NB4 (cell line): ENCODE results near the gene FXYD4.

Experiments
- CTCF ChIP-seq: IDR thresholded peaks from one replicate; pipeline ENCODE4 v1.5.1; 2012; ENCODE audit warnings: low read depth, low read length
- POLR2A ChIP-seq: IDR thresholded peaks from 2 replicates; pipeline ENCODE4 v1.6.1; 2011; ENCODE audit warnings: mild to moderate bottlenecking; ENCODE audit not compliant: insufficient read length; ENCODE audit errors: extremely low read depth

- no peak for TF ChIP-seq CTCF
- TF ChIP-seq POLR2A: no peak
Observed at GRCh38 chr10:43333653-43334052, 37.8 kb upstream of the FXYD4 start.
